HG03521 (cell line): ENCODE results near the gene RSPH3.
"Not testable (repeated sequence)": the region's sequence is repeated elsewhere in the genome, so short reads cannot be mapped to it uniquely, and the experiment has no call there.

ENCODE experiments used
- ATAC-seq: cut with Tn5 transposase; IDR thresholded peaks from one replicate; pipeline ENCODE4 v1.9.1; 2021; ENCODE audit warnings: mild to moderate bottlenecking, moderate library complexity; ENCODE audit not compliant: unreplicated experiment

Gene RSPH3

GRCh38 chr6:159030168-159030567 lies 30.2 kb upstream of the RSPH3 start:
- no peak for ATAC-seq

GRCh38 chr6:159025224-159025623 lies 25.2 kb upstream of the RSPH3 start:
- ATAC-seq: not testable (repeated sequence)

- ATAC-seq: no peak
Measured at GRCh38 chr6:159023893-159024292, 23.9 kb upstream of the RSPH3 start.

DNA sequence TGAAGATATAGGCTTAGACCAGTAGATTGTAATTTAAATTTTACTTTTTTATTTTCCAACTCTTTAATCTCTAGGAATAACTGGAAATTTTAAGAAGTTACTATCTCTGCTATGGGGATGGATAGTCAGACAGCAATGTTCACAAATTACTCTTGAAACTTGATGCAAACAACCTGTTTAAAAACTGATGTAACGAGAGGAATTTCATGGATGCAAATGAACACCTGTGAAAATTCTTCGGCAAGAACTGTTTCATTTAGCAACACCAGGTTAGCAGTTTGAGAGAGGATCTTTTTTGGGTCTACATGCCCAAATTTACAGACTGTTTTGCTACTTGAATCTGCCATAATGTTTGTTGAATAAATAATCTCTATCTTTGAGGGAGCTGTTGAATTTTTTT lies 20.0 kb upstream of the RSPH3 start:
- no peak for ATAC-seq

DNA sequence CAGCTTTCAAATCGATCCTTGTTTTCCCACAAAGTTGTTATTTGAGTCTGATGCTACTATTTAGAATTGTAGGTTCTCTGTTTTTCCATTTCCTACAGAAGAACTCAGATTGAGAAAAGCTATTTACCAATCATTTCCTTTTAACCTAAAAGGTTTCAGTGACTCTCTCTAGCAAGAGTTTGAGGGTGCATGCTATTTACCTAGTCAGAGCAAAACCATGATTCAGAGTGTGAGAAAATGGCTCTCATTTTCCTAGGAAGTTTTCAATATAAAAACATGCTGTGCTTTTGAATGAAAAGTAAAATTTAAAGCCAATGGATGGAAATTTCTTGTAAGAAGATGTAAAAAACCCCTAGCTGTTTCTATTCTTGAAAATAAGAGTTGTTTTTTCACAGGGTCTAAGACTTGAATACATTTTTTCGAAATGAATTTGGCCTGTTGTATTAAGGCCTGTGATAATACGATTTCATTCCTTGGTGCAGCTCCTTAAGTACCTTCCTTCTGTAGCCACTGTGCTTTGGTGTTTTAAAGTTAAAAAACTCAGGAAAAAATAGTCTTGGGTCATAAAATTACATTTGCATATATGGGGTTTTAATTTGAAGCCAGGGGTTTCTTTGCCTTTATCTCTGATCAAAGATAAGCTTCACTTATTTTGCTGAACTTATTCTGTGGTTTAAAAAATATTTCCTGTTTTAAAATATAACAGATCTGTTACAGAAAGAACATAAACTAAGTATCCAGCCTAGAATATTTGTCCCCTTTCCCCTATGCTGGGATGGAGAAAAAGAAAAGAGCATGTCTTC lies 18.0 kb upstream of the RSPH3 start:
- no peak for ATAC-seq

DNA sequence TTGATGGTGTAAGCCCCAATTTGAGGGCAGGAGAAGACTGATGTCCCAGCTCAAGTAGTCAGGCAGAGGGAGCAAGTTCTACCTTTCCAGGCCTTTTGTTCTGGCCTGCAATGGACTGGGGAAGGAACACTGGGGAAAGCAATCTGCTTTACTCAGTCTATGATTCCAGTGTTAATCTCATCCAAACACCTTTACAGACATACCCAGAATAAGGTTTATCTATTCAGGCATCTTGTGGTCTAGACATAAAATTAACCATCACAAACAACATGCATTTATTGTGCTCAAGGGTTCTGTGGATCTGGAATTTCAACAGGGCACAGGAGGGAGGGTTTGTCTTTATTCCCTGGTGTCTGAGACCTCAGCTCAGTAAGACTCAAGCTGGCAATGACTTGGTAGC lies 14.4 kb upstream of the RSPH3 start:
- ATAC-seq: no peak

DNA sequence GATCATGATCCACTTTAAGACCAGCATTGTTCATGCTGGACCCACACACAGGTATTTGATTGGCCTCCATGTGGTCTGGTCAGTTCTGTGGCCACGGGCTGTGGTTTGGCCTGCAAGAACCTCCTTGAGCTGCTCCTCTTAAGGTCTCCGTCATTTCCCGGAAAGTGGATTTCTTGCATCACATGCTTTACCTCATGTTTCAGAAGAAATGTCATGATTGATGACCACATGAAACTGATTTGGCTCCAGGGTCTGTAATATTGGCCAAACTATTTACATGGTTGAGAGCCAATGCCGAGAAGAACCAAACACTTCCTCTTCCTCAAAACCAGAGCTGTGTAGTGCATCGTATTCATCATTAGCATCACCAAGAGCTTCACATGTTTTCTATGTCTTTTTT lies 13.2 kb upstream of the RSPH3 start:
- no peak for ATAC-seq

DNA sequence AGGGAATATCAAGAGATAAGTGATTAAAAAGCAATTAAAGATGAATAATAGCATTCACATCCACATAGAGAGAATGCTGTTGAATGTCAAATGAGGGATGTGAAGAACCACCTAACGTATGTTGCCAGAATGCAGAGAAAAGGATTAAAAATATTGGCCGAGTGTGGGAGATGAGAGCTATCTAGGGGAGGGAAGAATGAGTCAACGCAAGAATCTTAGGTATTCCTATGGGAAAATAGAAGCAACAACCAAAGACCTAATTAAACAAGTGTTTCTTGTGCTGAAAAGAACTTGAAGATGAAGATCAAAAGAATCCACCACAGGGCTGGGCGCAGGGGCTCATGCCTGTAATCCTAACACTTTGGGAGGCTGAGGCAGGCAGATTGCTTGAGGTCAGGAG lies 12.2 kb upstream of the RSPH3 start:
- no peak for ATAC-seq

- not testable (repeated sequence) for ATAC-seq
Measured at GRCh38 chr6:159010037-159010612, 10.1 kb upstream of the RSPH3 start.

DNA sequence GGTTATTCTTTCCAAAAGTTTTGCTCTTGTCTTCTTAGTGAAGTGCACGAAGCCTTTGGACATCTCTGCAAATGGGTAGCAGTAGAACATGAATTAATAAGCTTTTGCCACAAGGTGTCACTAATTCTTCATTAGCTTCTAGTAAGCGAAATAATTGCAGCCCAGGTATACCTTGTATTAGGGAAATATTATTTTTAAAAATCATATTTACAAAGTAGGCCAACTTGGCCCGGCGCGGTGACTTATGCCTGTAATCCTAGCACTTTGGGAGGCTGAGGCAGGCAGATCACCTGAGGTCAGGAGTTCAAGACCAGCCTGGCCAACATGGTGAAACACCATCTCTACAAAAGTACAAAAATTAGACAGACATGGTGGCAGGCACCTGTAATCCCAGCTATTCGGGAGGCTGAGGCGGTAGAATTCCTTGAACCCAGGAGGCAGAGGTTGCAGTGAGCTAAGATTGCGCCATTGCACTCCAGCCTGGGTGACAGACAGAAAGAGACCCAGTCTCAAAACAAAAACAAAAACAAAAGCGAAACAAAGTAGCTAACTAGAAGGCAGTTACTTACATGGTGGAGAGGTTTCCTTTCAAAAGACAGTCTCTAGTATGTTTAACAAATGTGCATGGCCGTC lies 8.8 kb upstream of the RSPH3 start:
- peak; percentile 61 for ATAC-seq

GRCh38 chr6:159007510-159007909 lies 7.5 kb upstream of the RSPH3 start:
- no peak for ATAC-seq

DNA sequence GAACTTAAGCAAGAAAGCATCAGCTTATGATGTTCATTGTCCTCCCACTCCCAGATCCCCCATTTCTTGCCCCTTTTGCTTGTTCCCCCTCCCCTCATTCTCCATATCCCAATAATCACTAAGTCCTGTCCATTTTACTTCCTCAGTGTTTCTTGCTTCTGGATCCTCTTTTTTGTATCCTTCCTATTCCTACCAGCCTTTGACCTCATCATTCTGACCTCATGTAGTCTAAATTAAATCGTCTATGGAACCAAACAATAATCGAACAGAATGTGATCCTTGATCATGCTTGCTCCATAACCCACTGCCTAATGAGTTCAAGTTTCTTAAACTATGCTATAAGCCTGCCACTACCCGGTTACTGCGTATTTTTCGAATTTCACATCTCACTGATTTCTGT lies 5.4 kb upstream of the RSPH3 start:
- ATAC-seq: no peak

DNA sequence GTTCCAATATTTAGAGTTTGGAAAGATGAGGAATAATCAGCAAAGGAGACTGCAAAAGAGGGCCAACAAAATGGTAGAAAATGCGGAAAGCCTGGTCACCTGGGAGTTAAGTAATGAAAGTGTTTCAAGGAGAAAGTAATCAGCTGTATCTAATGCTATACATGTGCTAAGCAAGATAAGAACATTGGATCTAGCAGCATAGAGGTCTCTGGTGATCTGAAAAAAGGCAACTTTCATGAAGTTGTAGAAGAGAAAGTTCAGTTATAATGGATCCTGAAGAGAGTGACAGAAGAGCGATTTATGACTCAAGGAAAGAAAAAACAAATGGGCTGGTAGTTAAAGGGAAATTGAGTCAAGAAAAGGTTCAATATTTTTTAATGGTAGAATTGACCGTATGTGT lies 4.6 kb upstream of the RSPH3 start:
- ATAC-seq: no peak

GRCh38 chr6:159002432-159003155 lies 2.6 kb upstream of the RSPH3 start:
- no peak for ATAC-seq

GRCh38 chr6:158999154-158999665 lies 792 bp downstream of the RSPH3 start:
- peak; percentile 35 for ATAC-seq

DNA sequence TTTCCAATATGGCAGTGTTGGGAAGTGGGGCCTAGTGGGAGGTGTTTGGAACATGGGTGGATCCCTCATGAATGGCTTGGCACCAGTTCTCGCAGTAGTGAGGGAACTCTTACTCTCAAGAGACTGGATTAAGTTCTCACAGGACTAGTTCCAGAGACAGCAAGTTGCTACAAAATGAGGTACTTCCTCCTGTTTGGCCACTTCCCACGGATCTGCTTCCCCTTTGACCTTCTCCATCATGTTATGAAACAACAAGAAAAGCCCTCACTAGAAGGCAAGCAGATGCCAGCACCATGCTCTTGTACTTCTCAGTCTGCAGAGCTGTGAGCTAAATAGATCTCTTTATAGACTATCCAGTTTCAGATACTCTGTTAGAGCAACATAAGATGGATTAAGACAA lies 3.1 kb downstream of the RSPH3 start:
- ATAC-seq: no peak

- ATAC-seq: no peak
Measured at GRCh38 chr6:158993639-158994038, 6.4 kb downstream of the RSPH3 start.

DNA sequence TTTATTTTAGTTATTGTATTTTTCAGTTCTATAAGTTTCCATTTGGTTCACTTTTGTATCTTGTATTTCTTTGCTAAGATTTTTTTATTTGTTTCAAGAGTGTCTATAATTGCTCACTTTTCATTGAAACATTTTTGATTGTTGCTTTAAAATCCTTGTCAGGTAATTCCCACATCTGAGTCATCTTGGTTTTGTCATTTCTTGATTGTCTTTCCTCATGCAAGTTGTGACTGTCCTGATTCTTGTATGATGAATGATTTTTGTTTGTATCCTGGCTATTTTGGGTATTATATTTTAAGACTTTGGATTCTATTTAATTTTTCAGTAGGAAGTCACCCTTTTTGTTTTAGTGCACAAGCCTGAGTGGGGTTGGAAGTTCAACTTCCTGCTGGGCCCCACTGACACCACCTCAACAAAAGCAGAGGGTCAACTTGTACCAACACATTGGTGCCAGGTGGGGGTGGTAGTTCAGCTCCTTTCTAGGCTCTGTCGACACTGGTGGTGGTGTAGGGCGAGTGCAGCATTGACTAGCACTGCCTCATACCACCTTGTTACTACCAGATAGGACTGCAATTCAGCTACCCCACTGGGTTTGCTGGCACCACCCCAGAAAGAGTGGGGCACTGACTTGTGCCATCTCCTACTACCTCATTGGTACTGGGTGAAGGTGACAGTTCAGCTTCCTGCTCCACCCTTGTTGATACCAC lies 8.8 kb downstream of the RSPH3 start:
- no peak for ATAC-seq

DNA sequence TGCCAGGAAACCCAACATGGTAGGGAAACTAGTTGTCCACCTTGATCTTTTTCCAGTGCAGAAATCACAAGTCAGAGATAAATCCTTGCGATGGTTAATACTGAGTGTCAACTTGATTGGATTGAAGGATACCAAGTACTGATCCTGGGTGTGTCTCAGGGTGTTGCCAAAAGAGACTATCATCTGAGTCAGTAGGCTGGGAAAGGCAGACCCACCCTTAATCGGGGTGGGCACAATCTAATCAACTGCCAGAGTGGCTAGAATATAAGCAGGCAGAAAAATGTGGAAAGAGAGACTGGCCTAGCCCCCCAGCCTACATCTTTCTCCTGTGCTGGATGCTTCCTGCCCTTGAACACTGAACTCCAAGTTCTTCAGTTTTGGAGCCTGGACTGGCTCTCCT lies 10.3 kb downstream of the RSPH3 start:
- ATAC-seq: not testable (repeated sequence)

- no peak for ATAC-seq
Measured at GRCh38 chr6:158988477-158988876, 11.5 kb downstream of the RSPH3 start.

- no peak for ATAC-seq
Measured at GRCh38 chr6:158987657-158988056, 12.3 kb downstream of the RSPH3 start.
